IPS DF 4.7 (cell line): ENCODE measurements around the gene IRAK2.
"Not testable (repeated sequence)": the region's sequence is repeated elsewhere in the genome, so short reads cannot be mapped to it uniquely, and the experiment has no call there.

Experiments used
- DNase-seq: peaks from one replicate; pipeline ENCODE4 v3.0.0-alpha.2; 2013; ENCODE audit warnings: low spot score; ENCODE audit errors: extremely low read depth

Gene IRAK2

DNA sequence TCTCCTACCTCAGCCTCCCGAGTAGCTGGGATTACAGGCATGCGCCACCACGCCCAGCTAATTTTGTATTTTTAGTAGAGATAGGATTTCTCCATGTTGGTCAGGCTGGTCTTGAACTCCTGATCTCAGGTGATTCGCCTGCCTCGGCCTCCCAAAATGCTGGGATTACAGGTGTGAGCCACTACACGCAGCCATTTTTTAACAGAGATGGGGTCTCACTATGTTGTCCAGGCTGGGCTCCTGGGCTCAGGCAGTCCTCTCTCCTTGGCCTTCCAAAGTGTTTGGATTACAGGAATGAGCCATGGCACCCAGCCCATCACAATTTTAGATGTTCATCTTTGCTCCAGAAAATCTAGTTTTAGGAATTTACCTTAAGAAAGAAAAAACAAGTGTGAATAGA is 6.2 kb upstream of the IRAK2 start:
- not testable (repeated sequence) for DNase-seq

DNA sequence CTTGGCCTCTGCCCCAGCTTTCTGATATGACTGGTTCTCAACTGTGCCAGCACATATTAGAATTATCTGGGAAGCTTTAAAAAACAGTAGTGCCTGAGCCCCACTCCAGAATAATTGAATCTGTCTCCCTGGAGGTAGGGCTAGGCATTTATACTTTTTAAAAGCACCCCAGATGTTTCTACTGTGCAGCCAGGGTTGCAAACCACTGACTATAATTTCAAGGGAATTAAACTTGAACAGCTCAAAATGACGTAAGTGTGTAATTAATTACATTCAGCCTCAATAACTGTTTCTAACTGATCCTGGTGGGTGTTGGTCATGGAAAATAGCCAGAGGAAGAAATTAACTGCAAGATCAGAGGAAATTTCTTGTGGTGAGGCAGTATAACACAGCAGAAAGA is 4.4 kb upstream of the IRAK2 start:
- no peak for DNase-seq

DNA sequence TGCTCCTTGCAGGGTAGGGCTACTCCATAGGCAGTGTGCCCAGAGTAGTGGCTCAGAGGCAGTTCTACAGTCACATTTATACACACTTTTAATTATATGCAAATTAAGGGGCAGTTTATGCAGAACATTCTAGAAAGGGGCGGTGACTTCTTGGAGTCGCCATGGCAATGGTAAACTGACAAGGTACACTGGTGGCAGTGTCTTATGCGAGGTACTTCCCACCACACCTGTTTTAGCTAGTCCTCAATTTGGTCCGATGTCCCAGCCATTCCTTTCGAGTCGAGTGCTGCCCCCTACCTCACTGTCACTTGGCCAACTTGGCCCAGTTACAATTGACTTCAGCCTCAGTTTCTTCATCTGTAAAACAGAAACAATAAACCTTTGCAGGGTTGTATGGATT is 3.8 kb upstream of the IRAK2 start:
- DNase-seq, result no peak

DNA sequence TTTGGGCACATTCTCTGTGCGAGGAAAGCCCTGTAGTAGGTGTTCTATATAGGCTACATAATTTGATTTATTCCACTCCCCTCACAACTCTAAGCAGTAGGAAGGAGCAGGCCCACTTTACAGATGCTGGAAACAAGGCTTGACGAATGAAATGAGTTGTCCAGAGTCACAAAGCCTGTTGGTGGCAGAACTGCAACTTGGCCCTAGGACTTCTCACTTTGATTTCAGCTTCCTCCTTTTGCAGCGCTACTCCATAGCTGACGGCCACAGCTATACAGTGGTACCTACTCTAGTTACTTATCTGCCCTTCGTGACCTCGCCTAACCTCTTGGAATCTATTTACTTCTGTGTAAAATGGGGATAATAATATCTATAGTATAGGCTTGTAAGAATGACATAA is 2.5 kb upstream of the IRAK2 start:
- no peak for DNase-seq

DNA sequence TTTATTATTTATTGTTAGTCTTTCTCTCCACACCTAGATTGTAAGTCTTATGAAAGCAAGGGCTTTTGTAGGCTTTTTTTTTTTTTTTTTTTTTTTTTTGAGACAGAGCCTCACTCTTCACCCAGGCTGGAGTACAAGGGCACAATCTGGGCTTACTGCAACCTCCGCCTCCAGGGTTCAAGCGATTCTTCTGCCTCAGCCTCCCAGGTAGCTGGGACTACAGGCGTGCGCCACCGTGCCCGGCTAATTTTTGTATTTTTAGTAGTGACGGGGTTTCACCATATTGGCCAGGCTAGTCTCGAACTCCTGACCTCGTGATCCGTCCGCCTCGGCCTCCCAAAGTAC is 546 bp upstream of the IRAK2 start:
- DNase-seq, result not testable (repeated sequence)

DNA sequence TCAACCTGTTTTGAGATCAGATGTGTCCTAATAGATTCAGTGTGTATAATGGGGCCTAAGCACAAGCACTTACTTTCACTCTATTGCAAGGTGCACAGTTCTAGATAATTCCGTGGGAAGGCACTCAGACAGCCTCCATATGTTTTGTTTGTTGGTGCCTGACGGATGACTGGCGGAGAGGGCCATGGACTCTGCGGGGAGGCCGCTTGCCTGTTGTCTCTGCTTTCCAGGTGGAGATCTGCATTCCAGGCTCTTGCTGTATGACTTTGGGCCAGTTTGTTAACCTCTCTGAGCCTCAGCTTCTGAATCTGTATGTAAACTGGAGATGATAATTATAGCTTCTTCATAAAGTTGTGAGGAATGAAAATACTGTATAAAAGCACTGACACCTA is 1.5 kb downstream of the IRAK2 start:
- no peak for DNase-seq

DNA sequence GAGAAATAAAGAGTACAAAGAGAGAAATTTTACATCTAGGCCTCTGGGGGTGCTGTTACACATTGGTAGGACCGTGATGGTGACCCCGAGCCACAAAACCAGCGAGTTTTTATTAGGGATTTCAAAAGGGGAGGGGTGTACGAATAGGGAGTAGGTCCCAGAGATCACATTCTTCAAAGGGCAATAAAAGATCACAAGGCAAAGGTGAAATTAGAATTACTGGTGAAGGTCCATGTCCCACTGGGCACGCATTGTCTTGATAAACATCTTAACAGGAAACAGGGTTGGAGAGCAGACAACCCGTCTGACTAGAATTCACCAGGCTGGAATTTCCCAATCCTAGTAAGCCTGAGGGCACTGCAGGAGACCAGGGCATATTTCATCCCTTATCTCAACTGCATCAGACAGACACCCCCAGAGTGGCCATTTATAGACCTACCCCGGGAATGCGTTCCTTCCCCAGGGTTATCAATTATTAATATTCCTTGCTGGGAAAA is 4.3 kb downstream of the IRAK2 start:
- DNase-seq, result no peak

DNA sequence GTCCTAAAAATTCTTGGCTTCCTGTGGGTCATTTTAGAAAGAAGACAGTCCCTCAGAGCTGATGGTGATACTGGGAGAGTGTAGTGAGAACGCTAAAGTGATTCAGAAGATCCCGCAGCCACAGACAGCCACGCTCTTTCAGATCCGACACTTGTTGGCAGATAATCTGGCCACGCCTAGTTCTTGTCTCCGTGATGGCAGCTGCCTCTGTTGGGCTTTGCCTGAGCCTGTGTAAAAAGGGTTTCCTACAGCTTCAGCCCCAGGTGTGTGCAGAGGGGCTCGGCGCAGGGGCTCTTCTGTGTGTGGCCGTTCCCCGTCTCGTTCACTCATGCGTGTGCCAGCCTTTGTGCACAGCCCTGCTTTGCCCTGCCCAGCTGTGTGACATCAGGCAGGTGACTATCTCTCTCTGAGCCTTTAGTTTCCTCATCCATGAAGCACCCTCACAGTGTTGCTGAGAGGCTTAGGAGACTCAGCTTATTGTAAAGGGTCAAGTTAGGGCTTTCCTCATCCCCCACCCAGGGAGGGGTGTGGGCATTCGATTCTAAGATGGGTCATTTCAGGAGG is 6.3 kb downstream of the IRAK2 start:
- no peak for DNase-seq

DNA sequence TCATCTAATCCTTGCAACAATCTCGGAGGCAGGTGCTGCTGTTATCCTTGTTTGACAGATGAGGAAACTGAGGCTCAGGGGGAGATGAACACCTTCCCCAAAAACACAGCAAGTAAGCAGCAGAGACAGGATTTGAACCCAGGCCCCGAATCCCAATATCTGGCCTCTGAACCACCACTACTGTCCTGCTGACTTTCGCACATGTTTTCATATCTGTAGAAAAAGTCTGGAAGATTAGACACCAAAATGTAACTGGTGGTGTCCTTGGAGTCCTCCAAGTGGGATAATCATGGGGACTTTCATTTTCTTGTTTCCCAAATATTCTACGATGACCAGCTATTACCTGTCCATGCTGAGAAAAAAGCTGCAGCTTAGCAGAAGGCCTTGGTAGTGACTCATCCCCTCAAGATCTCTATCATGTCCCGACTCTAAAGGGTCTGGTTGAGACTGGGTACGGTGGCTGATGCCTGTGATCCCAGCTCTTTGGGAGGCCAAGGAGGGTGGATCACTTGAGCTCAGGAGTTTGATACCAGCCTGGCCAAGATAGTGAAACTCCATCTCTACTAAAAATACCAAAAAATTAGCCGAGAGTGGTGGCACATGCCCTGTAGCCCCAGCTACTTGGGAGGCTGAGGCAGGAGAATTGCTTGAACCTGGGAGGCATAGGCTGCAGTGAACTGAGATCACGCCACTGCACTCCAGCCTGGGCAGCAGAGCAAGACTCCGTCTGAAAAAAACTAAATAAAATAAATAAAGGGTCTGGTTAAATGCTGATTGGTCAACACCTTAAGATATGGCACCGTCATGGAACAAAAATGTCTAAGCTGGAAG is 8.6 kb downstream of the IRAK2 start:
- no peak for DNase-seq

DNA sequence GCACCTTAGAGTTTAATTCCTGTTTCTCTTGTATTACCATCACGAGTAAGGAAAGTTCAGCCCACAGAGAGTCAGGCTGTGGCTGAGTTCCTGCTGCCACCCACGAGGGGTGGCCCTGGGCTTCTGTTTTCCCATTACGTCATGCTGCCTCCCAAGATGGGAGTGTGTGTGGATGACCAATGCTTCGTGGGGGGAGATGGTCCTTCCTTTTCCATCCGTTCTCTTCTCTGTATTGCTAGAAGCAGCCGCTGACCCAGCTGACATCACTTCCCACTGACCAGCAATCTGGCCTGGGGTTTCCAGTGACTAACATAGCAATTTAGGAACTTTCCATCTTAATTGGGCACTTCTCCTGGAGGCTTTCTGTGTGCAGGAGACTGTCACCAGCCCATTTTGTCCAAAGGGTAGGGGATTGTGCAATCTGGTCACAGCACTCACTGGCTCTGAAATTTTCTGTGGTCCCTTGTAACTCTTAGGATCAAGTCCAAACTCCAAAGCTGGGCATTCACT is 9.3 kb downstream of the IRAK2 start:
- no peak for DNase-seq

DNA sequence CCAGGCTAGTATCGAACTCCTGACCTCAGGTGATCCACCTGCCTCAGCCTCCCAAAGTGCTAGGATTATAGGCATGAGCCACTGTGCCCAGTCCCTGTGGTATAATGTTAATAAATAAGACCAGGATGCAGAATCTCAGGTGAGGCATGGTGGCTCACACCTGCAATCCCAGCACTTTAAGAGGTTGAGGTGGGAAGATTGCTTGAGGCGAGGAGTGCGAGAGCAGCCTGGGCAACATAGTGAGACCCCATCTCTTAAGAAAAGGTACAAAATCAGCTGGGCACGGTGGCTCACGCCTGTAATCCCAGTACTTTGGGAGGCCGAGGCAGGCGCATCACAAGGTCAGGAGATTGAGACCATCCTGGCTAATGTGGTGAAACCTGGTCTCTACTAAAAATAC is 10.6 kb downstream of the IRAK2 start:
- DNase-seq, result not testable (repeated sequence)

DNA sequence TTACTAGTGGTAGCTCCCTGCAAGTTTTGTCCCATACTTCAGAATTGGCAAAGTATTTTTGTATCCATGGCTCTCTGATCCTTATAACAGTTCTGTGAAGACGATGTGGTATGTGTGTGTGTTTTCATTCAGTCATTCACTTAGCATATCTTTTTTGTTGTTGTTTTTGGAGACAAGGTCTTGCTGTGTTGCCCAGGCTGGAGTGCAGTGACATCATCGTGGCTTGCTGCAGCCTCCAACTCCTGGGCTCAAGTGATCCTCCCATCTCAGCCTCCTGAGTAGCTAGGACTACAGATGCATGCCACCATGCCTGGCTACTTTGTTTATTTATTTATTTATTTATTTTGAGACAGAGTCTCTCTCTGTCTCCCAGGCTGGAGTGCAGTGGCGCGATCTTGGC is 11.4 kb downstream of the IRAK2 start:
- not testable (repeated sequence) for DNase-seq

DNA sequence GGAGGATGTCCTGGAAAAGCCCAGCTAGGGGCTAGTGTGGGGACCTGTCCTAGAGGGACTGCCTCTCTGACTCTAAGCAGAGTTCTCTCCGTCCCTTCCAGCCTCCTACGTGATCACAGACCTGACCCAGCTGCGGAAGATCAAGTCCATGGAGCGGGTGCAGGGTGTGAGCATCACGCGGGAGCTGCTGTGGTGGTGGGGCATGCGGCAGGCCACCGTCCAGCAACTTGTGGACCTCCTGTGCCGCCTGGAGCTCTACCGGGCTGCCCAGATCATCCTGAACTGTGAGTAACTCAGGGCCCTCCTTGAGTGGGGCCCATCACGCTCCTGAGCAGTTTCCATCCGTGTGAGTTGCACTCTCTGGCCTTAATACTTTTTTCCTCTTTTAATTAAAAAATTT is 13.0 kb downstream of the IRAK2 start:
- DNase-seq, result no peak

DNA sequence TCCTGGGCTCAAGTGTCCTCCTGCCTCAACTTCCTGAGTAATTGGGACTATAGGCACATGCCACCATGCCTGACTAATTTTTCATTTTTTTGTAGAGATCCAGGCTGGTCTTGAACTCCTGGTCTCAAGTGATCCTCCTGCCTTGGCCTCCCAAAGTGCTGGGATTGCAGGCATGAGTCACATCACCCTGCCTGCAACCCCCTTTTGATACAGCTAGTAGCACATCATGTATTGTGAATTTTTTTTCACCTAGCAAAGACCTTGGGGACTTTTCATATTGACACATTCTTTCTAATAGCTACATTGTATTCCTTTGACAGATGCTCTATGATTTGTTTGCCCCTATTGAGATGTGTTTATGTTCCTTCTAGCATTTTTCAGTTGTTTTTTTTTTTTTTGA is 14.2 kb downstream of the IRAK2 start:
- no peak for DNase-seq

DNA sequence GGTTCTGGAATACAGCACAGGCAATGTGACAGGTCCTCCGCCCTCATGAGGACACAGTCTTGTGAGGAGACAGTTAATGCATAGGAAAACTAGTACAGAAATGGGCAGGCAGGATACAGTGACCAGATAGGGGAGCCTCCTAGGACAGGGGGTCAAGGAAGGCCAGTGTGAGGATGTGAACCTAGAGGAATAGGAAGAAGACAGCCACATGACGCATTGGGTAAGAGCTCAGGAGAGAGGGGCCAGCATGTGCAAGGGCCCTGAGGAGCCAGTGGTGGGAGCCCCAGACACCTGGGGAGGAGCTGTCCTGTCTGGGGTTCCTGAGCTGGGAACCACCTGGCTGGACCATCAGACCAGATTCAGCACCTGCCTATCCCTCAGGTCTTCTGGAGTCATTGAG is 15.6 kb downstream of the IRAK2 start:
- DNase-seq, result no peak

DNA sequence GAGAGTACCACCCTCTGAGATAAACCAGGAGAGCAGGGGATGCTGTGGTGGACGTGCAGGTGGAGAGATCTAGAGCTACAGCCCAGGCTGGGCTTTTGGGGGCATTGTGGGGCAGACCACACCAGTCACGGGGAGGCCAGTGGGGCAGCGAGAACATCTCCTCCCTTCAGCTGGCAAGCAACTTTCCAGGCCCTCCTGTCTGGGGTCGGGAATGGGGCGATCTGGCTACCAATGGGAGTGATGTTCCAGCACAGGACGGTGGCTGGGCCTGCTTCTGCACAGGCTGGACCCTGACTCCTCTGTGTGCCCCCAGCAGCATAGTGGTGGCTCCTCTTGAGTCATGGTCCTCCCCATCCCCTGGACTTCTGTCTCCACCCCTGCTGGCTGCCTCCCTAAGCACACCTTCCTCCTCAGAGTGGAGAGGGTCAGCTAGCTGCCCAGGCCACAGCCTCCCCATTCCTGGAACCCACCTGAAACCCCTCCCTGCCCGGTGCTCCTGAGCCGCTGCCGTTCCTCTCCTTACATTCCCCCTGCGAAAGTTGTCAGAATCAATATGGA is 16.1 kb downstream of the IRAK2 start:
- DNase-seq, result no peak

DNA sequence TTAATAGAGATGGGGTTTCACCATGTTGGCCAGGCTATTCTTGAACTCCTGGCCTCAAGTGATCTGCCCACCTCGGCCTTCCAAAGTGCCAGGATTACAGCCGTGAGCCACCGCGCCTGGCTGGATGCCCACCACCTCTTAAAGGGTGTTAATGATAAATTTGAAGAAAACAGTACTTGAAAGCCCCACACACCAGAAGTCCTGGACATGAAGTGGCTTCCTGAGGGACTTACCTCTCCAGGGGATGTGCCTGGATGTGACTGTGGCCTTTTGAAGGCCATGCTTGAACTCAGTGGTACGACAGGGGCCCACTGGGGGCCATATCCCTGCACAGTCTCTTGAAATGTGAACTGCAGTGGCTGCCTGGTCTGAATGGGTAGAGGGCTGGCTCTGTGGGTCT is 18.2 kb downstream of the IRAK2 start:
- DNase-seq, result no peak

DNA sequence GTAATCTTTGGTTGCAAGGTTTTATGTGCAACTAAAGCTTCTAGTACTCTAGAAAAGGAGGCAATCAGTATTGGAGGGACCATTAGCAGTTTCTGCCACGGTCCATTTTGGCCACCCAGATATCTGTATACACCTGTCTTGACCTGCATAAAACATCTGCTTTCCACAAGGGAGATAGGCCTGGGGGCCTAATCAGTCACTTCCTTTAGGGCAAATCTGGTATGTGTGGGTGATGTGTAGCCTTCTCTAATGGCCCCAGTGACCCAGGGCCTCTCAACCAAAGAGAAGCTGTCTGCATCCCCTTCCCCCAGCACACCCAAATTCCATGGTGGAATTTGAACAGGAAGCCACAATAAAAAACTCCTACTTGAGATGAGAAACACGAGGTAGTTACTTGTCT is 19.5 kb downstream of the IRAK2 start:
- DNase-seq, result no peak

DNA sequence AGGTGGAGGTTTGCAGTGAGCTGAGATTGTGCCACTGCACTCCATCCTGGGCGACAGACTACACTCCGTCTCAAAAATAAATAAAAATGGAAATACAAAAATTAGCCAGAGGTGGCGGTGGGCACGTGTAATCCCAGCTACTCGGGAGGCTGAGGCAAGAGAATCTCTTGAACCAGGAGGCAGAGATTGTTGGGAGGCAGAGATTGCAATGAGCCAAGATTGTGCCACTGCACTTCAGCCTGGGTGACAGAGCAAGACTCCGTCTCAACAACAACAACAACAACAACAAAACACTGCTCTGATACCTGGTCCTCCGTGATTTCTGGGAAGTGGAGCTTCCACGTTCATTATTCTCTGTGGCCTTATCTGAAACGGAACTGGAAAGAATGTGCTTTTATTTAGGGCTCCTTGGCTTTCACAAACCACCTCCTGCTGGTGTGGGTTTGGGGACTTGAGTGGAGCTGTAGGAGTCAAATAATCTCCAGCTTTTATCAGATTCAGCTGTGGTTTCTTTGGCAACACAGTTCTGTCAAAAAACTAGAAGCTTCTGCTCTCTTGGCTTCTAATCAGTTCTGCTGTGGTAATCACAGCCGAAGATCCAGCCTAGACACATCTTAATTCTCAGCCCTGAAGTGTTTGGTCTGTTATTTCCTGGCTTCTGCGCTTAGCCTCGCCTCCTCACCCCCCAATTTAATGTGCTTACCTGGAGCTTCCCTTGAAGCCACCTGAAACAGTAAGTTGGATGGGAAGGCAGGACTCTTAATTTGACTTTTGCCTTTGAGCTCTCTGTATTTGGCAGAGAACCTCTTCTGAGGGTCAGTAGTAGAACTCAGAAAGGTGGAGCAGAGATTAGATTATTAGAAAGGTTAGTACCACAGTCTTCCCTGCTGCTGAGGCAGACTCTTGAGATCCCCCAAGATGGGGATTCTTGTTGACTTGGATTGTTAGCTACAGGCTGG is 21.4 kb downstream of the IRAK2 start:
- no peak for DNase-seq

DNA sequence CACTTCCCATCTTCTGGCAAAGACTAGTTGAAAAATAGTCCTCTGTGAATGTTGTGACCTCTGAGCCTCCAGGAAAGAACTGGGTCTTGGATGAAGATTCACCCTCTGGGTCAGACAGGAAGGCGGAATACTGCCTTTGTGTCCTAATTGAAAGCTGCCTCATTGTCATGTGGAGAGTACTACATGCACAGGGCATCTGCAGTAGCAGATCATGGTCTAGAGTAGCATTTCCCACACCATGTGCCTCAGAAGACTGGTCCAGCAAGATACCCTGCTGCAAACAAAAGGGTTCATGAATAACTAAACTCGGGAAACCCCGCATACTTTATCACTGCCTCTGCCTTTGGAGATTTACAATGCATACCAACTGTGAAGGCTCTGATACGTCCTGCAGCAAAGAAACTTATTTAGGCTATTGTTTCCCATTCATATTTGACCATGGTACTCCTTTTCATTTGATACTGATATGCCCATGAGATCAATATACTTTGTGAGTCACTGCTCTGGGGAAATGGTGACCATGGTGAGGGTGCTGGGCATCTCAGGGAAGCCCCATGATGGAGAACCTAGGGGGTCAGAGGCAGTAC is 22.7 kb downstream of the IRAK2 start:
- no peak for DNase-seq

DNA sequence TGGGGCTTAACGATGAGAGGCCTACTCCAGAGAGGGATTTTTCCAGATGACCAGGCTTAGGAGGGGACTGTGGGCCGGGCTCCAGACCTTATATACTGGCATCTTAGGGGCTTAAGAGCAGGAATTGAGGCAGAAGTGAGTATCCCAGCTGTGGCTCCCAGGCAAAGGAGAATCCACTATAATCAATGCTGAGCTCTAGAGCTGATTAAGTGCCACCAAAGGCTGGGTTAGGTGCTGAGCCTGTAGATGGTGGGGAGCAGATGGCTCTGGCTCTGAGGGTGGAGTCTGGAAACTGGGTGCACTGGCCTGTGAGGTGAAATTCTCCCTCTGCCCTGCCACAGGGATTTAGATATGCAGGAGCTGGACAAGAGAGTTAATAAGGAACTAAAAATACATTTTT is 23.2 kb downstream of the IRAK2 start:
- no peak for DNase-seq
